Cardiac fibroblast (primary cell): ENCODE measurements around the gene SDR42E1.

ENCODE experiments used
- DNase-seq, 2 donors: peaks; one replicate each; pipeline versions ENCODE4 v3.0.0 to v3.0.0-alpha.2; 2010; ENCODE audit warnings: low read depth in 2 of 2
- H3K4me3 ChIP-seq, 2 donors: replicated peaks in 1 of 2; 1 replicate in 1 of 2; 2 replicates in 1 of 2; pipeline ENCODE4 v1.5.1; 2011; ENCODE audit warnings: low read depth in 2 of 2, low read length in 2 of 2, mild to moderate bottlenecking in 2 of 2, moderate library complexity in 1 of 2
- TF ChIP-seq, protein P1 (sequence below): IDR thresholded peaks from one replicate; pipeline ENCODE4 v1.5.1; 2011; ENCODE audit warnings: low read depth, mild to moderate bottlenecking, low read length, inconsistent platforms

Gene SDR42E1

DNA sequence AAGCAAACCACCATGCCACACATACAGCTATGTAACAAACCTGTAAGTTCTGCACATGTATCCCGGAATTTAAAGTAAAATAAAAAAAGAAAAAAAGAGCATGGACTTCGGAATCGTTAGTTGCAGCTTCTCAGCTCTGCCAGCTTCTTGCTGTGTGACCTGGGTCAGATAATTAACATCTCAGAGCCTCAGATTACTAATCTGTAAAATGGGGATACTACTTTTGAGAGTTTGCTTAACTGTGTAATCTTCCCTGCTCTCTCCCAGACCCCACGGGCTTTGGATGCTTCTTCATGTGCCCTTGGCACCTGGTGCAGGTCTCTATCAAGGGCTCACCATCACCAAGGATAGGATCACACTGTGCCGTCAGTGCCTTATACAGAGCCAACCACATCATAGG lies 40.4 kb upstream of the SDR42E1 start:
- no peak overlapping the region for H3K4me3 ChIP-seq
- TF ChIP-seq, protein P1, sequence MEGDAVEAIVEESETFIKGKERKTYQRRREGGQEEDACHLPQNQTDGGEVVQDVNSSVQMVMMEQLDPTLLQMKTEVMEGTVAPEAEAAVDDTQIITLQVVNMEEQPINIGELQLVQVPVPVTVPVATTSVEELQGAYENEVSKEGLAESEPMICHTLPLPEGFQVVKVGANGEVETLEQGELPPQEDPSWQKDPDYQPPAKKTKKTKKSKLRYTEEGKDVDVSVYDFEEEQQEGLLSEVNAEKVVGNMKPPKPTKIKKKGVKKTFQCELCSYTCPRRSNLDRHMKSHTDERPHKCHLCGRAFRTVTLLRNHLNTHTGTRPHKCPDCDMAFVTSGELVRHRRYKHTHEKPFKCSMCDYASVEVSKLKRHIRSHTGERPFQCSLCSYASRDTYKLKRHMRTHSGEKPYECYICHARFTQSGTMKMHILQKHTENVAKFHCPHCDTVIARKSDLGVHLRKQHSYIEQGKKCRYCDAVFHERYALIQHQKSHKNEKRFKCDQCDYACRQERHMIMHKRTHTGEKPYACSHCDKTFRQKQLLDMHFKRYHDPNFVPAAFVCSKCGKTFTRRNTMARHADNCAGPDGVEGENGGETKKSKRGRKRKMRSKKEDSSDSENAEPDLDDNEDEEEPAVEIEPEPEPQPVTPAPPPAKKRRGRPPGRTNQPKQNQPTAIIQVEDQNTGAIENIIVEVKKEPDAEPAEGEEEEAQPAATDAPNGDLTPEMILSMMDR: no peak
- DNase-seq: no peak

DNA sequence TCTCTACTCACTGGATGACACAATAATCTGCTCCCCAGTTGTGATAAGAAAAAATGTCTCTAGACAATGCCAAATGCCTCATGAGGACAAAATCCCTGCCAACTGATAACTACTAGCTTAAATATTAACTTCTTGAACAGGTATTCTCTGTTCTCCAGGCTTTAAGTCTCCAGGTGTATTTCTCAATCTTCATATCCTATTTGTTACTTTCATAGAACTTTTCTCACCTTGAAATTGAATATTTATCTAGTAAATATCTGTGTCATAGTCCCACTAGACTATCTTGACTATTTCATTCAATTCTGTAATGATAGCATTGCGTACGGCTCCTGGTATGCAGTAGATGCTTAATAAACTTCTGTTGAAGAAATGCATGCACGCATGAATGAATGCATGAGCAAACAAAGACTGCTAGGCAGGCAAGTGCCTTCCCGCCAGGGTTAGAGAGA lies 39.7 kb upstream of the SDR42E1 start:
- TF ChIP-seq, protein P1: no peak
- H3K4me3 ChIP-seq: no peak overlapping the region
- DNase-seq: no peak

DNA sequence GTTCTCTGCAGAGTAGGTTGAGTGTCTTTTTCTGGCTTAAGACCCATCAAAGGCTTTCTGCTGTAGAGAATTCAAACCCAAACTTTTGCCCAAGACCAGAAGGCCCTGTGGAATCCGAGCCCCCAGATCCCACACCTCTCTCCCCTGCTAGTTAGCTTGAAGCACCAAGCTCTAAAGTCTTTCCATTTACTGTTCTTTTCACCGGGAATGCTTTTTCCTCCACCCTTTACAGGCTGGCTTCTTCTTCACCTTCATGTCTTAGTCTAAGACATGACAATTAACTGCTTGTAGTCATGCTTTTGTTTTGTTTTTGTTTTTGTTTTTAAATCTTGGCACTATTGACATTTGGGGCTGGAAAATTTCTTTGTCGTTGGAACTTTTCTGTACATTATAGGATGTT lies 39.2 kb upstream of the SDR42E1 start:
- no peak for DNase-seq
- H3K4me3 ChIP-seq: no peak overlapping the region
- TF ChIP-seq, protein P1: no peak

DNA sequence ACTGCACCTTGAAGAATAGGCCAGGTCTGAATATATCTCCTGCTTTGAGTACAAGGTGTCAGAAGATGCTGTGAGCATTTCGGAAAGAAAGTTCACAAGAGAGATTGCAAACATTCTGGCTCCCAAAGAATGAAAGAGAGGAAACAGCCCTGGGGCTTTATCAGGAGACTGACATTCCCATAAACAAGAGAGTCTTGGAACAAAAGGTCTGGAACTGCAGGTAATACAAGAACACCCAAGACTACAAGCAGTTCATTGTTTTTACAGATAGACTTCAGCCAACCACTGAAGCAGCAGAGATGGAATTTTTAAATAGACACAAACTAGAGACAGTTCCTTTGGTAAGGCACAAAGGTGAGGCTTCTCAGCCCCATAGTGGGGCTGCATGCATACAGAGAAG lies 38.2 kb upstream of the SDR42E1 start:
- DNase-seq: no peak
- no peak overlapping the region for H3K4me3 ChIP-seq
- TF ChIP-seq, protein P1: no peak

DNA sequence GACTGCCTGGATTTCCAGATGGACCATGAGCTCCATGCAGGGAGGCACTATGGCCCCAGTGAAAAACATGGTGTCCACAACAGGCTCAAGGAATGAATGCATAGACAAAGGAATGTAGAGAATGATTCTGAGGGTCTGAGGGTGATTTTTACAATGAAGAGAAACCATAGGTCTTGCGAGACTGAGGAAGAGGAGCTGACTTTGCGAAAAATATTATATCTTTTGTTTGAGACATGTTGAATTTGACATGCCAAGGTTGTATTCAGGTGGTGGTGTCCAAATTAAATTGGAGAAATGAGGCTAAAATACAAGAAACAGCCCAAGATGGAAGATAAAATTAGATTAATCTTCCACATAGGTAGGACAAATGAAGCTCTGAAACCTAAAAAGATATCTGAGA lies 36.5 kb upstream of the SDR42E1 start:
- TF ChIP-seq, protein P1: no peak
- no peak for DNase-seq
- no peak overlapping the region for H3K4me3 ChIP-seq

DNA sequence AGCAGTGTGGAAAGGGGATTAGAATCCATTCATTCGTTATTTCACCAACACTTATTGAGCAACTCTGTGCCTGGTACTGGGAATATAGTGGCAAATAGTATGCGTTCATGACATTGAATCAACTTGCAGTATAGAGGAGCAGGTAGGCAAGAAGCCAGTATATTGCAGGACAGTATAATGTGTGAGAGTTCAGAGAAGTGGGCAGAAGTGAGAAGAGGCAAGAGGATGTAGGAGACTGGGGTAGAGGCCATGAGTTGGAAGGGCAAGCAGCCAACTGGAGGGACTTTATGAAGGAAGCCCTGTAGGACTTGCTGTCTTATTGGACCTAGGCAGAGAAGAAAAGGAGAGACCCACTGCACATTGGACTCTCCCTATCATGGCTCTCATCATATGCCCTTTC lies 36.1 kb upstream of the SDR42E1 start:
- no peak for DNase-seq
- TF ChIP-seq, protein P1: no peak

DNA sequence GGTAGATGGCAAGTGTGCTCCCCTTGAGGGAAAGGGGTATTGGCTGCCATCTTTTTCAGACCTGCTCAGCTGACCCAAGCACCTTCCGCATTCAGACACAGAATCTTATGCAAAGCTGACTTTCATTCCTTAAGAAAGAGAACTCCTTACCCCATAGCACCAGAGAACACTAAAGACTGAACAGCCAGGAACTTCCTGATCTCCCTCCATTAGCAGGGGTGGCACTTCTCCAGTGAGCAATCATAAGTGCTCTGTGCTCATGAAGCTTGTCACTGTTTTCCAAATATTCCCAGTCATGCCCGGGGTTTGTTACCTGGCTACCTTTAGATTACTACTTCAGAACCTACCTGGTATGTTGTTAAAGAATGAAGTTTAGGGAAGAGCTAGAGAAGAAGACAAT lies 35.7 kb upstream of the SDR42E1 start:
- TF ChIP-seq, protein P1: no peak
- H3K4me3 ChIP-seq: no peak overlapping the region
- DNase-seq: no peak

More for the DNA sequence above, 36.1 kb upstream of the SDR42E1 start:
- H3K4me3 ChIP-seq: no peak overlapping the region
